ENCODE data around the gene LRRC37B. TPM values are rescaled to one million over a fixed set of nuclear protein-coding genes. Genes with fewer than 3 reads are reported as not detected.
"Not testable (repeated sequence)": the region's sequence is repeated elsewhere in the genome, so short reads cannot be mapped to it uniquely, and the experiment has no call there.

The LRRC37B gene
- total and polyA plus RNA-seq, 4 donors: 1.5 to 5.9 (median 4.5) TPM

DNA sequence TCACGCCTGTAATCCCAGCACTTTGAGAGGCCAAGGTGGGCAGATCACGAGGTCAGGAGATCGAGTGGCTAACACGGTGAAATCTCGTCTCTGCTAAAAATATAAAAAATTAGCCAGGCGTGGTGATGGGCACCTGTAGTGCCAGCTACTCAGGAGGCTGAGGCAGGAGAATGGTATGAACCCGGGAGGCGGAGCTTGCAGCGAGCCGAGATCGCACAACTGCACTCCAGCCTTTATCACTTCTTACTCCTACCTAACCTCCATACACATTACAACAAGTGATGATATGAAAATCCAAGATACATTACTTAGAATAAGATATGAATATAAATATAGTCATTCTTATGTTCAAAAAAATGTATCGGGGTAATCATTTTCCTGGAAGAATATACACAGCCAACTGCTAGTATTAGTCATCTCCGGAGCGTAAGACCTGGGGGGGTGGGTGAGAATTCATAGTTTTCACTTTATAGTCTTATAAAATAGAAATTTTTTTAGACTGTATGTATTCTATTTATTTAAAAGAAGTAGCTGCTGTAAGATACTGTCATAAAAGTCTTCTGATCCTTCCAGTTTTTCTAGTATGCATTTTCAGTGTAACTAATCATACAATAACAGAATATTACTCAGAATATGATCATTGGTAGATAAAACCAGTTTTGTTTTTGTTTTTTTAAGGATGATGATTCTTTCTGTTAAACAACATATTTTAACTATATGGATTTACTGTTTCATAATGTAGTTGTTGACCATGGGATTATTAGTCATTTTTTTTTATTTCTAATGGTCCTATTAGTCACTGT, 32.7 kb upstream of the LRRC37B start:
- H3K4me1 ChIP-seq (ENCODE audit: control insufficient read depth in 4 of 4, insufficient read depth in 4 of 4, low read length in 3 of 4); H3K27me3 ChIP-seq (ENCODE audit: control insufficient read depth in 4 of 4, insufficient read depth in 4 of 4, low read length in 3 of 4); H3K4me3 ChIP-seq (ENCODE audit: low read depth in 1 of 3, low read length in 3 of 3); DNase-seq (ENCODE audit: low spot score); H3K9ac ChIP-seq (ENCODE audit: low read depth in 1 of 2, low read length in 2 of 2); H3K9me3 ChIP-seq (ENCODE audit: control insufficient read depth in 4 of 4, low read length in 3 of 4); H3K27ac ChIP-seq (ENCODE audit: low read depth in 1 of 2, low read length in 2 of 2): not testable (repeated sequence)
- 95% methylated on average over 14 of the region's 14 CpGs for WGBS
- H3K36me3 ChIP-seq (ENCODE audit: control insufficient read depth in 4 of 4, insufficient read depth in 3 of 4, low read depth in 1 of 4, low read length in 3 of 4): peaks cover 2 to 10% (median 6%) of the 10 kb centered on the region in 4 donors

DNA sequence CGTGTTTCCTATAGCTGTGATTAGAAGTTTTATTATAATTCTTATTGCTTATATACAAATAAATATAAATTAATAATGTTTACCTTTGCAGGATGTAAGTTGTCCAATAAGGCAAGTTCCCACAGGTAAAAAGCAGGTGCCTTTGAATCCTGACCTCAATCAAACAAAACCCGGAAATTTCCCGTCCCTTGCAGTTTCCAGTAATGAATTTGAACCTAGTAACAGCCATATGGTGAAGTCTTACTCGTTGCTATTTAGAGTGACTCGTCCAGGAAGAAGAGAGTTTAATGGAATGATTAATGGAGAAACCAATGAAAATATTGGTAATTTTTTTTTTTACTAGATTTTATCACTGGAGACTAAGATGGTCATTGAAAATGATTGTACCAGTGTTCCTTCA, 31.8 kb upstream of the LRRC37B start:
- not testable (repeated sequence) for DNase-seq (ENCODE audit: low spot score); H3K9ac ChIP-seq (ENCODE audit: low read depth in 1 of 2, low read length in 2 of 2); H3K4me1 ChIP-seq (ENCODE audit: control insufficient read depth in 4 of 4, insufficient read depth in 4 of 4, low read length in 3 of 4); H3K27me3 ChIP-seq (ENCODE audit: control insufficient read depth in 4 of 4, insufficient read depth in 4 of 4, low read length in 3 of 4); H3K27ac ChIP-seq (ENCODE audit: low read depth in 1 of 2, low read length in 2 of 2); H3K4me3 ChIP-seq (ENCODE audit: low read depth in 1 of 3, low read length in 3 of 3); H3K9me3 ChIP-seq (ENCODE audit: control insufficient read depth in 4 of 4, low read length in 3 of 4)
- WGBS: 94% methylated on average over 5 of the region's 5 CpGs
- peaks cover 1 to 10% (median 6%) of the 10 kb centered on the region in 4 donors for H3K36me3 ChIP-seq (ENCODE audit: control insufficient read depth in 4 of 4, insufficient read depth in 3 of 4, low read depth in 1 of 4, low read length in 3 of 4)

DNA sequence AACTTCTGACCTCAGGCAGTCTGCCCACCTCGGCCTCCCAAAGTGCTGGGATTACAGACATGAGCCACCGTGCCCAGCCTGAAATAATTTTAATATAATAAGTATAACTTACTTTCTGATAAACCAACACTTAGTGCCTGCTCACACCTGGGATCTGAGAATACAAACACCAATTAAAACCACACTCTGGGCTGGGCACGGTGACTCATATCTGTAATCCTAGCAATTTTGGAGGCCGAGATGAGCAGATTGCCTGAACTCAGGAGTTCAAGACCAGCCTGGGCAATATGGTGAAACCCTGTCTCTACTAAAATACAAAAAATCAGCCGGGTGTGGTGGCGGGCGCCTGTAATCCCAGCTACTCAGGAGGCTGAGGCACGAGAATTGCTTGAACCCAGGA, 15.4 kb upstream of the LRRC37B start:
- not testable (repeated sequence) for H3K9ac ChIP-seq (ENCODE audit: low read depth in 1 of 2, low read length in 2 of 2); H3K9me3 ChIP-seq (ENCODE audit: control insufficient read depth in 4 of 4, low read length in 3 of 4); H3K27ac ChIP-seq (ENCODE audit: low read depth in 1 of 2, low read length in 2 of 2); H3K27me3 ChIP-seq (ENCODE audit: control insufficient read depth in 4 of 4, insufficient read depth in 4 of 4, low read length in 3 of 4); H3K4me3 ChIP-seq (ENCODE audit: low read depth in 1 of 3, low read length in 3 of 3); DNase-seq (ENCODE audit: low spot score); H3K4me1 ChIP-seq (ENCODE audit: control insufficient read depth in 4 of 4, insufficient read depth in 4 of 4, low read length in 3 of 4)
- WGBS: 97% methylated on average over 8 of the region's 8 CpGs
- peaks cover 13 to 46% (median 32%) of the 10 kb centered on the region in 4 donors for H3K36me3 ChIP-seq (ENCODE audit: control insufficient read depth in 4 of 4, insufficient read depth in 3 of 4, low read depth in 1 of 4, low read length in 3 of 4)

DNA sequence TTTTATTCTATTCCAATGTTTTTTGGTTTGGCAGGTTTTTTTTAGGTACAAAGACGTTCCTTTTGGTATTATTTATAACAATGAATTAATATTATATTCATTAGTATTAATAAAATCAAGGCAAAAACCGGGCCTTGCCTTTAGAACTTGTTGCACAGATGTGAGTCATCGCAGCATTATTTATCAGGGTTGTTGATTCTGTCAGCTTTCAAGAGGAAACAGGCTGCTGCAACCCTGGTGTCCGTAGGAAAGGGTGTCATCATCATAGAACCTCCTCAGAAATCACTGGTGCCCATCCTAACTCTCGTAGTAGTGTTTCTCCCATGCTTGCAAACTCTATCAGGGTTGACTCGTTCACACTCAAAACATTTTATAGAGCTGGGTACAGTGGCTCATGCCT, 10.2 kb upstream of the LRRC37B start:
- Histone ChIP-seq H3K4me3 (ENCODE audit: low read depth in 1 of 3, low read length in 3 of 3) (no peak overlapping the region), H3K4me1 (ENCODE audit: control insufficient read depth in 4 of 4, insufficient read depth in 4 of 4, low read length in 3 of 4) (no peaks in the 10 kb centered on the region), H3K27ac (ENCODE audit: low read depth in 1 of 2, low read length in 2 of 2) (no peak overlapping the region), H3K9me3 (ENCODE audit: control insufficient read depth in 4 of 4, low read length in 3 of 4) (no peaks in the 10 kb centered on the region), H3K36me3 (ENCODE audit: control insufficient read depth in 4 of 4, insufficient read depth in 3 of 4, low read depth in 1 of 4, low read length in 3 of 4) (peaks cover 11 to 49% (median 35%) of the 10 kb centered on the region in 4 donors), H3K27me3 (ENCODE audit: control insufficient read depth in 4 of 4, insufficient read depth in 4 of 4, low read length in 3 of 4) (no peaks in the 10 kb centered on the region), H3K9ac (ENCODE audit: low read depth in 1 of 2, low read length in 2 of 2) (no peak overlapping the region)
- DNase-seq (ENCODE audit: low spot score): no peak
- WGBS: 94% methylated on average over 6 of the region's 6 CpGs
- TF ChIP-seq, protein P1, sequence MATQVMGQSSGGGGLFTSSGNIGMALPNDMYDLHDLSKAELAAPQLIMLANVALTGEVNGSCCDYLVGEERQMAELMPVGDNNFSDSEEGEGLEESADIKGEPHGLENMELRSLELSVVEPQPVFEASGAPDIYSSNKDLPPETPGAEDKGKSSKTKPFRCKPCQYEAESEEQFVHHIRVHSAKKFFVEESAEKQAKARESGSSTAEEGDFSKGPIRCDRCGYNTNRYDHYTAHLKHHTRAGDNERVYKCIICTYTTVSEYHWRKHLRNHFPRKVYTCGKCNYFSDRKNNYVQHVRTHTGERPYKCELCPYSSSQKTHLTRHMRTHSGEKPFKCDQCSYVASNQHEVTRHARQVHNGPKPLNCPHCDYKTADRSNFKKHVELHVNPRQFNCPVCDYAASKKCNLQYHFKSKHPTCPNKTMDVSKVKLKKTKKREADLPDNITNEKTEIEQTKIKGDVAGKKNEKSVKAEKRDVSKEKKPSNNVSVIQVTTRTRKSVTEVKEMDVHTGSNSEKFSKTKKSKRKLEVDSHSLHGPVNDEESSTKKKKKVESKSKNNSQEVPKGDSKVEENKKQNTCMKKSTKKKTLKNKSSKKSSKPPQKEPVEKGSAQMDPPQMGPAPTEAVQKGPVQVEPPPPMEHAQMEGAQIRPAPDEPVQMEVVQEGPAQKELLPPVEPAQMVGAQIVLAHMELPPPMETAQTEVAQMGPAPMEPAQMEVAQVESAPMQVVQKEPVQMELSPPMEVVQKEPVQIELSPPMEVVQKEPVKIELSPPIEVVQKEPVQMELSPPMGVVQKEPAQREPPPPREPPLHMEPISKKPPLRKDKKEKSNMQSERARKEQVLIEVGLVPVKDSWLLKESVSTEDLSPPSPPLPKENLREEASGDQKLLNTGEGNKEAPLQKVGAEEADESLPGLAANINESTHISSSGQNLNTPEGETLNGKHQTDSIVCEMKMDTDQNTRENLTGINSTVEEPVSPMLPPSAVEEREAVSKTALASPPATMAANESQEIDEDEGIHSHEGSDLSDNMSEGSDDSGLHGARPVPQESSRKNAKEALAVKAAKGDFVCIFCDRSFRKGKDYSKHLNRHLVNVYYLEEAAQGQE (IDR thresholded peaks at IDR 0.05): no peak
- TF ChIP-seq, protein P2, sequence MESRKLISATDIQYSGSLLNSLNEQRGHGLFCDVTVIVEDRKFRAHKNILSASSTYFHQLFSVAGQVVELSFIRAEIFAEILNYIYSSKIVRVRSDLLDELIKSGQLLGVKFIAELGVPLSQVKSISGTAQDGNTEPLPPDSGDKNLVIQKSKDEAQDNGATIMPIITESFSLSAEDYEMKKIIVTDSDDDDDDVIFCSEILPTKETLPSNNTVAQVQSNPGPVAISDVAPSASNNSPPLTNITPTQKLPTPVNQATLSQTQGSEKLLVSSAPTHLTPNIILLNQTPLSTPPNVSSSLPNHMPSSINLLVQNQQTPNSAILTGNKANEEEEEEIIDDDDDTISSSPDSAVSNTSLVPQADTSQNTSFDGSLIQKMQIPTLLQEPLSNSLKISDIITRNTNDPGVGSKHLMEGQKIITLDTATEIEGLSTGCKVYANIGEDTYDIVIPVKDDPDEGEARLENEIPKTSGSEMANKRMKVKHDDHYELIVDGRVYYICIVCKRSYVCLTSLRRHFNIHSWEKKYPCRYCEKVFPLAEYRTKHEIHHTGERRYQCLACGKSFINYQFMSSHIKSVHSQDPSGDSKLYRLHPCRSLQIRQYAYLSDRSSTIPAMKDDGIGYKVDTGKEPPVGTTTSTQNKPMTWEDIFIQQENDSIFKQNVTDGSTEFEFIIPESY (IDR thresholded peaks at IDR 0.05): no peak
- TF ChIP-seq FOXA2 (IDR thresholded peaks at IDR 0.05): no peak
- no peak for TF ChIP-seq HNF4G (IDR thresholded peaks at IDR 0.05)
- TF ChIP-seq, protein P3, sequence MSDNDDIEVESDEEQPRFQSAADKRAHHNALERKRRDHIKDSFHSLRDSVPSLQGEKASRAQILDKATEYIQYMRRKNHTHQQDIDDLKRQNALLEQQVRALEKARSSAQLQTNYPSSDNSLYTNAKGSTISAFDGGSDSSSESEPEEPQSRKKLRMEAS (IDR thresholded peaks at IDR 0.05): no peak
- no peak for TF ChIP-seq NR2F2 (IDR thresholded peaks at IDR 0.05)
- TF ChIP-seq, protein P4, sequence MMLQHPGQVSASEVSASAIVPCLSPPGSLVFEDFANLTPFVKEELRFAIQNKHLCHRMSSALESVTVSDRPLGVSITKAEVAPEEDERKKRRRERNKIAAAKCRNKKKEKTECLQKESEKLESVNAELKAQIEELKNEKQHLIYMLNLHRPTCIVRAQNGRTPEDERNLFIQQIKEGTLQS (IDR thresholded peaks at IDR 0.05): no peak
- TF ChIP-seq JUND (IDR thresholded peaks at IDR 0.05): no peak
- no peak for TF ChIP-seq RAD21 (IDR thresholded peaks at IDR 0.05)
- TF ChIP-seq FOXA1 (IDR thresholded peaks at IDR 0.05): no peak
- TF ChIP-seq HNF4A (conservative IDR thresholded peaks at IDR 0.05): no peak
- TF ChIP-seq GABPA (IDR thresholded peaks at IDR 0.05 in 1 of 2, conservative IDR thresholded peaks at IDR 0.05 in 1 of 2): no peak
- TF ChIP-seq, protein P5, sequence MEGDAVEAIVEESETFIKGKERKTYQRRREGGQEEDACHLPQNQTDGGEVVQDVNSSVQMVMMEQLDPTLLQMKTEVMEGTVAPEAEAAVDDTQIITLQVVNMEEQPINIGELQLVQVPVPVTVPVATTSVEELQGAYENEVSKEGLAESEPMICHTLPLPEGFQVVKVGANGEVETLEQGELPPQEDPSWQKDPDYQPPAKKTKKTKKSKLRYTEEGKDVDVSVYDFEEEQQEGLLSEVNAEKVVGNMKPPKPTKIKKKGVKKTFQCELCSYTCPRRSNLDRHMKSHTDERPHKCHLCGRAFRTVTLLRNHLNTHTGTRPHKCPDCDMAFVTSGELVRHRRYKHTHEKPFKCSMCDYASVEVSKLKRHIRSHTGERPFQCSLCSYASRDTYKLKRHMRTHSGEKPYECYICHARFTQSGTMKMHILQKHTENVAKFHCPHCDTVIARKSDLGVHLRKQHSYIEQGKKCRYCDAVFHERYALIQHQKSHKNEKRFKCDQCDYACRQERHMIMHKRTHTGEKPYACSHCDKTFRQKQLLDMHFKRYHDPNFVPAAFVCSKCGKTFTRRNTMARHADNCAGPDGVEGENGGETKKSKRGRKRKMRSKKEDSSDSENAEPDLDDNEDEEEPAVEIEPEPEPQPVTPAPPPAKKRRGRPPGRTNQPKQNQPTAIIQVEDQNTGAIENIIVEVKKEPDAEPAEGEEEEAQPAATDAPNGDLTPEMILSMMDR (IDR thresholded peaks at IDR 0.05; ENCODE audit: low read depth, low read length, missing input control): no peak
- no peak for TF ChIP-seq YY1 (IDR thresholded peaks at IDR 0.05)
- TF ChIP-seq EGR1 (IDR thresholded peaks at IDR 0.05; ENCODE audit: low read depth in 2 of 2): no peak
- no peak for TF ChIP-seq TAF1 (conservative IDR thresholded peaks at IDR 0.05)
